ENCODE data around the gene CIRBP.
"Not testable (repeated sequence)": the region's sequence is repeated elsewhere in the genome, so short reads cannot be mapped to it uniquely, and the experiment has no call there.

The CIRBP gene

GRCh38 chr19:1245494-1246264 lies 23.5 kb upstream of the CIRBP start:
- no peak for DNase-seq

GRCh38 chr19:1246265-1247087 lies 22.7 kb upstream of the CIRBP start:
- not testable (repeated sequence) for DNase-seq

DNA sequence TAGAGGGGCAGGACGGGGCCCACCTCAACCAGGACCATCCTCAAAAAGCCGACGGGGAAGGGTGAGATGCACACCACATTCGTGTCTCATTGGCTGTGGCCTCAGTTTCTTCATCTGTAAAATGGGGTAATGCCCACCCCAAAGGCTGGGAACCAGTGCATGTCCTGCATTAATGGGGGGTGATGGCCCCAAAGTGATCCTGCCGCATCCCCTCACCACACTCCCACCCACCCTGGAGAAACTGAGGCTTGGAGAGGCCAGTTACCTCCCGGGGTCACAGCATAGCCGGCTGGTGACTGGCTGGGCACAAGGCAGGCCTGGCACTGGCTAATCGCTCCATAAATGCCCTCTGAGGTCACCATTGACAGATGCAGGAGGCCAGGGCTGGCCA lies 21.4 kb upstream of the CIRBP start:
- no peak for DNase-seq

DNA sequence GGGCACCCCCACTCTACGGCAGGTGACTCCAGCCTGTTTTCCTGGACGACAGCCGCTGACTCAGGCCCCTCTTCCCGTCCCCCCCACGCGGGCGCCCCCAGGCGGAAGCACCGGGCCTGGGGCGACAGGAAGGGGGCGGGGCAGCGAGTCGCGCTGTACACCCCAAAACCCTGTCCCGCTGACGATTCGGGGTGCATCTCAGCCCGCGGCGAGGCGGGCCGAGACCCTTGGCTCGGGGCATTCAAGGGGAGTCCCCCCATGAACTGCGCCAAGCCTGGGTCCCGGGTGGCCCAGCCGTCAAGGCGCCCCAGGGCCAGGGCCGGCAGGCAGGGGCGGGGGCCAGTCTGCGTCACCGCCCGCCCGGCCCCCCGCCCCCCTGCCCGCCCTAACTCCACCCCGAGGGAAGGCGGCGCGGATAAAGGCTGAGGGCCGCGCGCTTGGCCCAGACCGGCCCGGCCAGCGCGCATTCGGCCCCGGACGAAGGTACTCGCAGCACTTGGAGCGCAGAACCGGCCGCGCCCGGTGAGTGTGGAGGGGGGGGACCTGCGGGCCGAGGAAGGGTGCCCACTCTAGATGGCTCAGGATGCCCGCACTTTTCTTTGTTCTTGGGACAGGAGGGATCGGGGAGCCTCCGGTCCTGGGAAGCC lies 20.9 kb upstream of the CIRBP start, which contains the start of gene MIDN:
Gene MIDN (plus strand): TSS at position 445 of the 647 bp plus-strand sequence. CDS start 1,714 bp downstream, outside the sequence.
- DNase-seq = peak; percentile 73

GRCh38 chr19:1248786-1249297 lies 20.3 kb upstream of the CIRBP start:
- DNase-seq = peak; percentile 88

DNA sequence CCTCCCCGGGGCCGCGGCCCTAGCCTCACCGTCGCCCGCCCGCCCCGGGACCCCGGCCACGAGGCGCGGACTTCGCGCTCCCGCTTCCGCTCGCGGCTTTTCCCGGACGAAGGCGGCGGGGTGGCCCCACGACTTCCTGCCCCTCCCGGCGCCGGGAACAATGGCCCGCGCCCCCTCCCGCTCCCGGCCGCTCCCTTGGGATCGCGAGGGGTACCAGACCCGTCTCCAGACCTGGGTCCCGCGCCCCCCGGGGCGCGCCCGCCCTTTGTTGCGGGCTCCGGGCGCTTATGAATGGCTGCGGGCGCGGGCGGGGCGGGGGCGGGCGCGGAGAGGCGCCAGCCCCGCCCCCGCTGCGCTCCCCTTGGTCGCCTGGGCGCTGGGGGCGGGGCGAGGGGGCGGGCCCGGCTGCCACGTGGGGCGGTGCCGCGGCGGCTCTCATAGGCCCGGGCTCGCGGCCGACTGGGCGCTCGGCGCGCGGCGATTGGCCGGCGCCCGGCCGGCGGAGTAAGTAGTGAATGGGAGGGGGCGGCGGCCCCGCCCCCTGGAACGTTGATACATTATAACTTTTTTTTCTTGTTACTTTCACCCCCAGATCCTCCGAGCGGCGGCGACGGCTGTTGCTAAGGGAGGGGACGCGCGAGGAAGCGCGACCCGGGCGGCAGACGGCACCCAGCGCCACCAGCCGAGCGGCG lies 19.7 kb upstream of the CIRBP start:
- DNase-seq = peak; percentile 92

GRCh38 chr19:1249990-1250436 lies 19.1 kb upstream of the CIRBP start:
- DNase-seq = no peak

DNA sequence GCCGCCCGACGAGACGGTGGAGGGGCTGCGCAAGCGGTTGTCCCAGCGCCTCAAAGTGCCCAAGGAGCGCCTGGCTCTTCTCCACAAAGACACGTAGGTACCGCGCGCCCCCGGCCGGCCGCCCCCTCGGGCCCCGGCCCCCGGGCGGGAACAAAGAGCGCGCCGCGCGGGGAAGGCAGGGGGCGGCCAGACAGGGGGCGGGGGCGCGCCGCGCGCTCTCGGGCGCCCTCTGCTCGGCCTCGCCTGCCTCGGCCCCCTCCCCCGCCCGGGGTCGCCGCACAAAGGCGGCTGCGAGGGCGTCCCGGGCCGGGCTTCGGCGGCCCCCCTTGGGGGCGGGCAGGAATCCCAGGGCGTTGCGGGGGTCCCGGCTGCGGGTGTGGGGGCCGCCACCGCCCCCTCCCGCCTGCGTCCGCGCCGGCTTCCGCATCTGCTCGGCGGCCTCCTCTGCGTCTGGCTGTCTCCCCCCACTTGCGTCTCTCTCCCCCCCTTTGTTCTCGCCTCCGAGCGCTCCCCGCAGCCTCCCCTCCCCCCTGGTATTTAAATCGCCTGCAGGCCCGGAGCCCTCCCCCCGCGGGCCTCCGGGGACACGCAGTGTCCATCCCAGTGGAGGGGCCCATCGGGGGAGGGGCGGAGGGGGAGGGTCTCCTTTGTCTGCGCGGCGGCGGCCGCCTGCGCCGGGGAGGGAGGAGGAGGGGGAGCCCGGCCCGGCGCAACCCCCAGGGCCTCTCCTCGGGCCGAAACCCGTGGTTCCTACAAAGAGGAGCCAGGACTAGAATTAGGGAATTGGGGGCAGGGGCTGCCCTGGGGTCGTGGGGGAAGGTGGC lies 18.5 kb upstream of the CIRBP start:
- DNase-seq = peak; percentile 65

DNA sequence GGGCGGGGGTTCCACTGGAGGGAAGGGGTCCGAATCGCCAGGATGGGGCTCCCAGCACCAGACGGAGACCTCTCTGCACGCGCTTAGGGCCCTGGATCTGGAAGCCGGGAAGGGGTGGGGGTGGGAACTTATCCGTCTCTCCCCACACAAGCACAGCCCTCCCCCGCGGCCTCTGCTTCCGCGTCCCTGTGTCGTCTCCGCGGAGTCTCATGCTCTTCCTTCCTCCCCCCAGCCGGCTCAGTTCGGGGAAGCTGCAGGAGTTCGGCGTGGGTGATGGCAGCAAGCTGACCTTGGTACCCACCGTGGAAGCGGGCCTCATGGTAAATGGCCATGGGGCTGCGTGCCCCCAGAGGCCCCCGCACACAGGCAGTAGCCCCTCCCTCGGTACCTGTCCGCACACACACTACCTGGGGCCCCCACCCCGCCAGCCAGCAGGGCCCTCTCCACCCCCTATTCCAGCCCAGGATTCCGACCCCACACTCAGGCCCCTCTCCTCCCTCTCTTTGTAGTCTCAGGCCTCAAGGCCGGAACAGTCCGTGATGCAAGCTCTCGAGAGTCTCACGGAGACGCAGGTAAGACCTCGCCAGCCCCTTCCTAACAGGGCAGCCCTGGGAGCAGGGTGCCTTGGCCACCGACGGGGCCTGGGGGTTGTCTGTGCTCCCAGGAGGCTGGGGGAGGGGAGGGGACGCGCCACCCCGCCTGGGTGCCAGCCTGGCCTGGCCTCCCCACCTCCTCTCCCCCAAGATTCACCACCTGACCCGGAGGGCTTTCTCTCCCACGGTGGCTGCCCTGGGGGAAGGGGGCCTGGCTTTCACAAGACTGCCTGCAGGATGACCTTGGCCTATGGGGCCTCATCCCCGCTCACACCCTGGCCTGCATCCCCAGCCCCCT lies 17.6 kb upstream of the CIRBP start:
- peak; percentile 66 for DNase-seq

DNA sequence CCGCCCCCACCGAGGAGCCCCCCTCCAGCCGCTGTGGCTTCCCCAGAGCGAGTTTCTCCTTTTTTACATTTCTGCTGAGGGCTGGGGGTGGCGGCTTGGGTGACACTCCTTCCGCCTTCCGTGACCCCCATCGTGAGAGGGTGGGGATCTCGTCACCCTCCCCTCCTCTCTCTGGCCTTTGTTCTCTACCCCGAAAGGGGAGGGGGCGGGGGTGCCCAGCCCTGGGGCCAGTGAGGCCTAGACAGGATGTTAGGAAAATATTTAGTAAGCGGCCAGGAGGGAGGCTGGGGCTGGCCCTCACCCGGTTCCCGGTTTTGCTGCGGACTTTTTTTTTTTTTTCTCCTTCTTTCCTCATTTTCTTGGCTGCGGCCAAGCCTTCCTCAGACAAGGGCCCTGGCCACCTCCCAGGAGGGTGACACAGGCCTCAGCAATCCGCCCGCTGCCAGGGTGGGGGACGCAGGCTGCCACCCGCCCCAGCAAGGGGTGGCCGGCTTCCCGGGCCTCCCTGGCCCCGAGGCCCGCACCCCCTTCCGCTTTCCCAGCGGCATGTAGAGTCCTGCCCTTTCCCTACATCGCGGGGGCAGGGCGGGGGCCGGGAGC lies 16.8 kb upstream of the CIRBP start:
- peak; percentile 64 for DNase-seq

- DNase-seq = peak; percentile 73
These were observed 16.2 kb upstream of the CIRBP start for GRCh38 chr19:1252821-1253513.

DNA sequence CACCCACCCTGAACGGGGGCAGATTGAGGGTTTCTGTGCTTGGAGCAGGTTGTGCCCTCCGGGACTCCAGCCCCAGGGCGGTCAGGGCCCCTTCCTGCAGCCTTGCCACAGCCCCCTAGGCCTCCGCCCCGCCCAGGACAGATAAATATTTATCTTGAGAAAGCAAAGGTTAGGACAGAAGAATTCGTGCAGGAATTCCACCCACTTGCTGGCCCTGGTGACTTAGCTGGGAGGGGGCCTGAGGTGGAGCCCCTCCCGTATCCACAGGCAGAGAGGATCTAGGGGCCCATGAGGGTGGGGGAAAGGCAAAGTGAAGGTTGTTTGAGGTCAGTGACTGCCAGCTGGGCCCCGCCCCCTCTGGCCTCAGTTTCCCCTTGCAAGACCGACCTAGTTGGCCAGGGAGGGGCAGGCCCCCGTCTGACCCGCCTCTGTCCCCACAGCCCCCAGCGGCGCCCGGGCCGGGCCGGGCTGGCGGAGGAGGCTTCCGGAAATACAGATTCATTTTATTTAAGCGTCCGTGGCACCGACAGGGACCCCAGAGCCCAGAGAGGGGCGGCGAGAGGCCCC lies 15.5 kb upstream of the CIRBP start:
- no peak for DNase-seq

- no peak for DNase-seq
These were observed 15.0 kb upstream of the CIRBP start for GRCh38 chr19:1254081-1254527.

GRCh38 chr19:1254530-1255185 lies 14.5 kb upstream of the CIRBP start:
- no peak for DNase-seq

- DNase-seq = no peak
These were observed 13.7 kb upstream of the CIRBP start for GRCh38 chr19:1255186-1256161.

DNA sequence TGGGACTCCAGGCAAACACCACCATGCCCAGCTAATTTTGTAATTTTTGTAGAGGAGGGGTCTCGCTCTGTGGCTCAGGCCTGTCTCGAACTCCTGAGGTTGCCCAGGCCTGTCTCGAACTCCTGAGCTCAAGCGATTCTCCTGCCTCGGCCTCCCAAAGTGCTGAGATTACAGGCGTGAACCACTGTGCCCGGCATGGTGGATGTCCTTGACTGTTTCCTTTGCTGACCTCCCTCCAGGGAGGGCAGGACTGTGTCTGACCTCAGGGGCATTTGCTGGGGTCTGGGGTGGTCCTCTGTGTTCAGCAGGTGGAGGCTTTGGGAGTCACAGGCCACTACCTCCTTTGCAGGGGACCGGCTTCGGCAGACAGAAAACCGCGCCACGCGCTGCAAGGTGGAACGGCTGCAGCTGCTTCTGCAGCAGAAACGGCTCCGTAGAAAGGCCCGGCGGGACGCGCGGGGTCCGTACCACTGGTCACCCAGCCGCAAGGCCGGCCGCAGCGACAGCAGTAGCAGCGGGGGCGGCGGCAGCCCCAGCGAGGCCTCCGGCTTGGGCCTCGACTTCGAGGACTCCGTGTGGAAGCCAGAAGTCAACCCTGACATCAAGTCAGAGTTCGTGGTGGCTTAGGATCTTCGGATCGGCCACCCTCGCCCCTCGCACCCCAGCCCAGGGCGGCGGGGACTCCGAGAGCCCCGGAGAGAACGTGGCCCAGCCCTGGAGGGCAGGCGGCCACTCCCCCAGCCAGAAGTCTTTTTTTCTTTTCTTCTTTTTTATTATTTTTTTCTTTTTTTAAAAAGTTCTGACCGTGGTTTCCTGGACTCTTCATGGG lies 12.3 kb upstream of the CIRBP start:
- DNase-seq = no peak

All from activated CD8-positive, alpha-beta memory T cell treated with anti-CD3 and anti-CD28 coated beads, Interleukin-2, amount 50 U/mL, for 4 hours (primary cell).